Lower leg skin (tissue), 3 donors: ENCODE results near the gene ALG6.

Experiments
- CTCF ChIP-seq, 3 donors: fragments of 450-650 bp; IDR thresholded peaks; one replicate each; pipeline ENCODE4 v1.5.1; 2016; ENCODE audit warnings: antibody characterized with exemption in 3 of 3, mild to moderate bottlenecking in 3 of 3, moderate library complexity in 2 of 3
- POLR2A ChIP-seq, 2 donors: fragments of 450-650 bp; IDR thresholded peaks; one replicate each; pipeline ENCODE4 v1.6.1; 2016 to 2017; ENCODE audit warnings: antibody characterized with exemption in 2 of 2, mild to moderate bottlenecking in 1 of 2, moderate library complexity in 1 of 2

- no peak for TF ChIP-seq POLR2A (IDR thresholded peaks at IDR 0.05)
- TF ChIP-seq CTCF (IDR thresholded peaks at IDR 0.05) = no peak
Measured at GRCh38 chr1:63379583-63379982, 12.2 kb downstream of the ALG6 start.
